ENCODE results near the gene IGLL5.
"Not testable (repeated sequence)": the region's sequence is repeated elsewhere in the genome, so short reads cannot be mapped to it uniquely, and the experiment has no call there.

IGLL5 gene

DNA sequence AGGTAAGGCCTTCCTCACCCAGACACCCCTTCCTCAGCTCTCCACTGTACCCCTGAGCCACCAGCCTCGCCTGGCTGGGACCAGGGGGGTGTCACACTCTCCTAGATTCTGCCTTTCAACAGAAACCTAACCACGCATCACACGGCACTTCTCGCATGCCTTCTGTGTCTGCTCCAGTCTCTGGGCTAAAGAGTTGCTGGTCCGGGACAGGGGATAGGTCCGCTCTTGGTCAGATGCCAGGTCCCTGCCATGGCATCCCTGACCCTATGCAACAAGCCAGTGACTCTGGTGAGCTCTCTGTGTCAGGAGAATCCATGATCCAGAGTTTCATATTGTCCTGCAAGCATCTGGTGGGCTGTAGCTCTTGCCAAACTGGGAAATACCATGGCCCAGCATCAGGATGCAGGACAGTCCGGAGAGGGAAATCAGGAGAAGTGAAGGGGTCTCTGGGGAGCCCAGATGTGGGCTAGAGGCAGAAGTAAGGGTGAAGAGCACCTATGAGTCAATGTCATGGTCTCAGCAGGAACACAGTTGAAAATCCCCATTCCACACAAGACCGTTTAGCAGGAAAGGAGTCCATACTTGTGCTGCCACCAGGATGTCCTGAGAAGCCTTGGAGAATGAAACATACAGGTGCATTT, 14.1 kb downstream of the IGLL5 start:
- TF ChIP-seq, protein P1, sequence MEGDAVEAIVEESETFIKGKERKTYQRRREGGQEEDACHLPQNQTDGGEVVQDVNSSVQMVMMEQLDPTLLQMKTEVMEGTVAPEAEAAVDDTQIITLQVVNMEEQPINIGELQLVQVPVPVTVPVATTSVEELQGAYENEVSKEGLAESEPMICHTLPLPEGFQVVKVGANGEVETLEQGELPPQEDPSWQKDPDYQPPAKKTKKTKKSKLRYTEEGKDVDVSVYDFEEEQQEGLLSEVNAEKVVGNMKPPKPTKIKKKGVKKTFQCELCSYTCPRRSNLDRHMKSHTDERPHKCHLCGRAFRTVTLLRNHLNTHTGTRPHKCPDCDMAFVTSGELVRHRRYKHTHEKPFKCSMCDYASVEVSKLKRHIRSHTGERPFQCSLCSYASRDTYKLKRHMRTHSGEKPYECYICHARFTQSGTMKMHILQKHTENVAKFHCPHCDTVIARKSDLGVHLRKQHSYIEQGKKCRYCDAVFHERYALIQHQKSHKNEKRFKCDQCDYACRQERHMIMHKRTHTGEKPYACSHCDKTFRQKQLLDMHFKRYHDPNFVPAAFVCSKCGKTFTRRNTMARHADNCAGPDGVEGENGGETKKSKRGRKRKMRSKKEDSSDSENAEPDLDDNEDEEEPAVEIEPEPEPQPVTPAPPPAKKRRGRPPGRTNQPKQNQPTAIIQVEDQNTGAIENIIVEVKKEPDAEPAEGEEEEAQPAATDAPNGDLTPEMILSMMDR (conservative IDR thresholded peaks at IDR 0.05; ENCODE audit: low read length) = no peak
- DNase-seq (ENCODE audit: low read depth) = no peak
- H3K4me3 ChIP-seq (ENCODE audit: low read length) = no peak overlapping the region

DNA sequence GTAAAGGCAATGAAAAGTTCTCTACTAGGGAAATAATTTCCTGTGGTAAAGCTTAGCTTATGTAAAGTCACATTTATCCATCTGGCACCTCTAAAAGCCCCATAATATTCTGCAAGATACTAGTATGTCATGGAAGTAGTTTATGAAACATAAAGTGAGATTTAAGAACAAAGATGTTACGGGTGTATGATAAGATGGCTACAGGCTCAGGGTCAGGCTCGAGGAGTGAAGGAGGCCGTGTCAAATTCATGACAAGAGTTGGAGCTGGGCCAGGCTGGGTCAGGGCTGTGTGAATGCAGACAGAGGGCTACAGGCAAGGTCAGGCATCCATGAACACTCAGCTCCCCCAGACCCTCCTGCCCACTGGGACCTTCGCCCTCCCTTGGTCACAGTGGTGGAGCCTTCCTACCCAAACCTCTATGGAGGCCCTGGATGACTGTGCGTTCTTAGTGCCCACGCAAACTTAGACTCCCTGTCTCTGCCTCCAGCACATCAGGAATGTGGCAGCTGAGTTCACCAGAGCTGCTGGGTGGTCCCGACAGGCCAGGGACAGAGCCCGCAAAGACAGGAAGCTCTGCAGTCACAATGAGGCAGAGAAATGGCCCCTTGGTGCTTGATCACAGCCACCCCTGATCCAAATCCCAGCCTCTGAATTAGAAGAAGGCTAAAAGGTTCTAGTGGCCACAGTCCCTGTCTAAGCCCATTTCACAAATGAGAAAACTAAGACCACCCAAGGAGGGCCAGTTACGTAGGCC, 14.8 kb downstream of the IGLL5 start:
- no peak overlapping the region for H3K4me3 ChIP-seq (ENCODE audit: low read length)
- DNase-seq (ENCODE audit: low read depth) = no peak
- TF ChIP-seq, protein P1 (conservative IDR thresholded peaks at IDR 0.05; ENCODE audit: low read length) = no peak

DNA sequence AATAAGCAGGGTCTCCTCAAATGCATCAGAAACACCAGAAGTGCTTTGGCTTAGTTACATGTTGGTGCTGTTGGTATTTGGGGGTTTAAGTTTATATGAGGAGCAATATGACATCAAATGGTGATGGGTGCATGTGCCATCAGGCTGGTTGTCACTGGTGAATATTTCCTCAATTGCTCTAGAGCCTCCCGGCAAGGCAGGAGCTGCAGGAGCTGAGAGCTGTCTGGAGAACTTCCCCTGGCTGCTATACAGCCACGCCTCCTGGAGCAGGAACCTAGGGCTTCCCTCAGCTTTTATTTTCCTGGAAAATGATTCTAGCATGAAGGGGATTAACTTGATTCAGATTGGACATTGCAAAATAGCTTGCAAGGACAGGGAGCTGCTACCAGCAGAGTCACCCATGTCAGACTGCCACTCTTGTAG, 15.8 kb downstream of the IGLL5 start:
- H3K4me3 ChIP-seq (ENCODE audit: low read length) = no peak overlapping the region
- DNase-seq (ENCODE audit: low read depth) = no peak
- TF ChIP-seq, protein P1 (conservative IDR thresholded peaks at IDR 0.05; ENCODE audit: low read length) = no peak

DNA sequence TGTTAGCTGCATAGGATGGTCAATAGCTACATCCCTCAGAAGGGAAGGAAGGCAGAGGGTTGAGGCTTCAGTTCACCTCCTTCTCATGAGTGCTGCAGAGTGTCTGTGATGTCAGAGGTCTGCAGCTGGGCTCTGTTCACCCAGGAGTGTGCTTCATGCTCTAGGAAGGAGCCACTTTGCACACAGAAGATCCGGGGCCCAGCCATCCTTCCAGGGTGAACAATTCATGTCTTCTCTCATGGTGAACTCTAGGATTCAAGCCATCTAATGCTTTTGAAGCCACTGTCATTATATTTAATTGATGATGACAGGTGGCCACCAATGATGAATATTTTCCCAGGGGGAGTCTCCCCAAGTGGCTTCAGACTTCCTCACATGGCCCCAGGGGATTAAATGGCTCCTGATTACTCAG, 16.2 kb downstream of the IGLL5 start:
- not testable (repeated sequence) for H3K4me3 ChIP-seq (ENCODE audit: low read length); DNase-seq (ENCODE audit: low read depth)

DNA sequence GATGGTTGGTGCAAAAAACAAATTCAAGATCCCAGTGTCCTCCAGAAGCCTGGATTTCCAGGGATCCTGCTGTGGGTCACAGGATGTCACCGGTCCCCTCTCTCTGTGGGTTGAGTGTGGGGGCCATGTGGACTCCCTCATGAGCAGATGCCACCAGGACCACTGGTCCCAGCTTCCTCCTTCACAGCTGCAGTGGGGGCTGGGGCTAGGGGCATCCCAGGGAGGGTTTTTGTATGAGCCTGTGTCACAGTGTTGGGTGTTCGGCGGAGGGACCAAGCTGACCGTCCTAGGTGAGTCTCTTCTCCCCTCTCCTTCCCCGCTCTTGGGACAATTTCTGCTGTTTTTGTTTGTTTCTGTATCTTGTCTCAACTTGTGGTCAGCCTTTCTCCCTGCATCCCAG, 17.1 kb downstream of the IGLL5 start:
- H3K4me3 ChIP-seq (ENCODE audit: low read length); DNase-seq (ENCODE audit: low read depth): not testable (repeated sequence)

DNA sequence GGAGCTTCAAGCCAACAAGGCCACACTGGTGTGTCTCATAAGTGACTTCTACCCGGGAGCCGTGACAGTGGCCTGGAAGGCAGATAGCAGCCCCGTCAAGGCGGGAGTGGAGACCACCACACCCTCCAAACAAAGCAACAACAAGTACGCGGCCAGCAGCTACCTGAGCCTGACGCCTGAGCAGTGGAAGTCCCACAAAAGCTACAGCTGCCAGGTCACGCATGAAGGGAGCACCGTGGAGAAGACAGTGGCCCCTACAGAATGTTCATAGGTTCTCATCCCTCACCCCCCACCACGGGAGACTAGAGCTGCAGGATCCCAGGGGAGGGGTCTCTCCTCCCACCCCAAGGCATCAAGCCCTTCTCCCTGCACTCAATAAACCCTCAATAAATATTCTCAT, 18.8 kb downstream of the IGLL5 start:
- not testable (repeated sequence) for DNase-seq (ENCODE audit: low read depth); H3K4me3 ChIP-seq (ENCODE audit: low read length)

DNA sequence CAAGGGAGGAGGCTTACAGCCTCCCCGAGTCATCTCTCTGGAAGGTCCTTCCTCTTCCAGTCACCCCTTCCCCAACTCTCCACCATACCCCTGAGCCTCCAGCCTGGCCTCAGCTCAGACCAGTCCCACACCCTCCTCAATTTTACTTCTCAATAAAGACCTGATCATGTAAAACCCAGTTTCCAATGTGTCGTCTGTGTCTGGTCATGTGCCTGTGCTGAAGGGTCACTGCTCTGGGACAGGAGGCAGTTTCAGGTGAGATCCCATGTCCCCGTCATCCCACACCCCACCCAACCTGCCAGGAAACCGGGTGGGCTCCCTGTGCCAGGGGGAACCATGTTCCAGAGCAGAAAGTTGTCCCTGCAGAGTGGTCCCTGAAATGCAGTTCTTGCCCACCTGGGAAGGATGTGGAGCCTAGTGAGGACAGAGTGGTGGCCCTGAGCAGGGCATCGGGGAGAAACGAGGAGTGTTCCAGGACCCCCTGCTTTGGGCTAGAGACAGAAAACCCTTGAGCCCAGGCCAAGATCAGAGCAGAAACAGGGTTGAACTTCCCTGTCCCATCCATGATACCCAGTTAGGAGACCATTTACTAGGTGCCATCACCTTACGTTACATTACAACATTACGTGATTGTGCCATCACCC, 19.4 kb downstream of the IGLL5 start:
- DNase-seq (ENCODE audit: low read depth) = no peak
- TF ChIP-seq, protein P1 (conservative IDR thresholded peaks at IDR 0.05; ENCODE audit: low read length) = no peak
- H3K4me3 ChIP-seq (ENCODE audit: low read length) = no peak overlapping the region

DNA sequence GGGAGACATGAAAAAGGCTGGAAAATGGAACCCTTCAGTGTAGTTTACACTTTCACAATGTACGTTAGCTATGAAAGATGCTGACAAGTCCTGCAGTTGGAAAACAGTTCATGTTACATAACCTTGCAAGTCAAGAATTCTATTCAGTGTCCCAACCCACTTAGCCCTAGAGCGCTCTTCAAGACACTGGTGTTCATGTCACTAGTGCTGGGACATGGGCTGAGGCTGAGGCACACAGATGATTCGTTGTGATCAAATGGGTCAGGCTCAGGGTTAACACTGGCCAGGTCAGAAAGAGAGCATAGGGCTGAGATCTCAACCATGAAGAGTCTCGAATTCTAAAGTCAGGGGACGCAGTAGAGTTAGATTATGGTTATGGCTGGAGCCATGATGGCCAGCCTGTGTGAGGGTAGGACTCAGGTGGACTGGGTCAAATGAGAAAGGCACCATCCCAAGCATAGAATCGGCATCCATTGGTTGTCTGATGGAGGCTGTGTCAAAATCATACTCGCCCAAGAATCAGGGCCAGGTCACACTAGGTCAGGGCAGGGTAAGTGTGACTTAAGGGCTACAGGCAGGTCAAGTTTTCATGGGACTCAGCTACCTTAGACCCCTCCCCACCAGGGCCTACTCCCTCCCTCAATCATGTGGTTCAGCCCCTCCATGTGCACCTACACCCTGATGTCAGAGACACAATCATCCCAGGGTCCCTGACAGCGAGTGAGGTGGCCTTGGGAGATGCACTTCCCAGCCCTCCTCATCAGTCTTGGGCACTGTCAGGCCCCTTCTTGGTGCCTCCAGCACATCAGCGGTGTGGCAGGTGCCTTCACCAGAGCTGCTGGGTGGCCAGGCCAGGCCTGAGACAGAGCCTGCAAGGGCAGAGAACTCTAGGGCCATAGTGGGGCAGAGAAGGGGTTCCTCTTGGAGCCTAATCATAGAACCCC, 20.2 kb downstream of the IGLL5 start:
- no peak overlapping the region for H3K4me3 ChIP-seq (ENCODE audit: low read length)
- TF ChIP-seq, protein P1 (conservative IDR thresholded peaks at IDR 0.05; ENCODE audit: low read length) = no peak
- no peak for DNase-seq (ENCODE audit: low read depth)

Measured in AG10803 (cell line).